OCI-LY1 (cell line): ENCODE measurements around the gene TRIM73.
"Not testable (repeated sequence)": the region's sequence is repeated elsewhere in the genome, so short reads cannot be mapped to it uniquely, and the experiment has no call there.

ENCODE experiments used
- CTCF ChIP-seq: fragments of 200-600 bp; sonication (generic), shearing (Covaris generic); IDR thresholded peaks from 2 replicates; pipeline ENCODE4 v1.5.1; 2017; ENCODE audit warnings: mild to moderate bottlenecking, antibody characterized with exemption, low read length, moderate library complexity, mixed read lengths
- EZH2 ChIP-seq: fragments of 200-600 bp; sonication (generic), shearing (Covaris generic); IDR thresholded peaks from 2 replicates; pipeline ENCODE4 v1.8.0; 2017; ENCODE audit warnings: borderline replicate concordance, mixed run types, mild to moderate bottlenecking, antibody characterized with exemption, low read length, moderate library complexity, mixed read lengths

- TF ChIP-seq CTCF, EZH2: not testable (repeated sequence)
These were observed 20.0 kb downstream of the TRIM73 start for GRCh38 chr7:75415428-75415817.
